22Rv1 (cell line): ENCODE results near the gene STX11.
"Not testable (repeated sequence)": the region's sequence is repeated elsewhere in the genome, so short reads cannot be mapped to it uniquely, and the experiment has no call there.

Experiments
- CTCF ChIP-seq: fragments of 450-650 bp; IDR thresholded peaks from 2 replicates; pipeline ENCODE4 v1.5.1; 2017; ENCODE audit warnings: mild to moderate bottlenecking
- ZFX ChIP-seq: fragments of 450-650 bp; IDR thresholded peaks from 2 replicates; pipeline ENCODE4 v1.6.1; 2017; ENCODE audit warnings: antibody characterized with exemption, borderline replicate concordance

DNA sequence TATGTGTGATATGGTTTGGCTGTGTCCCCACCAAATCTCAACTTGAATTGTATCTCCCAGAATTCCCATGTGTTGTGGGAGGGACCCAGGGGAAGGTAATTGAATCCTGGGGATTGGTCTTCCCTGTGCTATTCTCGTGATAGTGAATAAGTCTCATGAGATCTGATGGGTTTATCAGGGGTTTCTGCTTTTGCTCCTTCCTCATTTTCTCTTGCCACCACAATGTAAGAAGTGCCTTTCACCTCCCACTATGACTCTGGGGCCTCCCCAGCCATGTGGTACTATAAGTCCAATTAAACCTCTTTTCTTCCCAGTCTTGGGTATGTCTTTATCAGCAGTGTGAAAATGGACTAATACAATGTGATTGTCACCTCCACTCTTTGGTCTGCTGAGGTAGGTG is 30.0 kb downstream of the STX11 start:
- not testable (repeated sequence) for TF ChIP-seq CTCF, ZFX
